Esophagus (tissue), 2 donors: ENCODE data around the gene ADGRG1. TPM values are rescaled to one million over a fixed set of nuclear protein-coding genes. Genes with fewer than 3 reads are reported as not detected.

Experiments used
- H3K27ac ChIP-seq, 2 donors: one replicate each; pipeline ENCODE4 v1.5.1; 2013; ENCODE audit warnings: low read depth in 2 of 2, mild to moderate bottlenecking in 2 of 2, inconsistent platforms in 1 of 2, low read length in 1 of 2, moderate library complexity in 1 of 2
- H3K27me3 ChIP-seq, 2 donors: one replicate each; pipeline ENCODE4 v1.6.1; 2013; ENCODE audit warnings: low read length in 2 of 2, control low read depth in 1 of 2, mild to moderate bottlenecking in 1 of 2; ENCODE audit not compliant: insufficient read depth in 2 of 2, control insufficient read depth in 1 of 2
- H3K36me3 ChIP-seq, 2 donors: one replicate each; pipeline ENCODE4 v1.6.1; 2013; ENCODE audit warnings: low read length in 1 of 2; ENCODE audit not compliant: control insufficient read depth in 2 of 2, insufficient read depth in 2 of 2
- H3K4me1 ChIP-seq, 2 donors: one replicate each; pipeline ENCODE4 v1.6.1; 2013; ENCODE audit warnings: low read length in 1 of 2; ENCODE audit not compliant: control insufficient read depth in 2 of 2, insufficient read depth in 2 of 2
- H3K4me3 ChIP-seq, 2 donors: one replicate each; pipeline ENCODE4 v1.5.1; 2013; ENCODE audit warnings: low read length in 2 of 2, mild to moderate bottlenecking in 2 of 2, low read depth in 1 of 2, moderate library complexity in 1 of 2
- H3K9me3 ChIP-seq, 2 donors: one replicate each; pipeline ENCODE4 v1.6.1; 2013; ENCODE audit warnings: mild to moderate bottlenecking in 2 of 2, low read depth in 1 of 2, low read length in 1 of 2, moderate library complexity in 1 of 2; ENCODE audit not compliant: control insufficient read depth in 2 of 2, insufficient read depth in 1 of 2
- WGBS, 2 donors: extraction: QIAGEN DNeasy Blood & Tissue Kit; methylation state at CpG; one replicate each; pipeline ENCODE4 v1.1.7; 2013; 5-methylcytosine and 5-hydroxymethylcytosine counted together
- polyA plus RNA-seq, 2 donors: library from polyadenylated mRNA; stranded (reverse); fragments of 200-250 nt; gene quantifications; one replicate each; pipeline ENCODE4 v1.2.3, GENCODE V29; 2013
- donor health status: healthy with polysubstance abuse.
- donor health status: Bipolar disorder and iron deficiency.

The ADGRG1 gene
- polyA plus RNA-seq, 2 donors: 30.9 to 31.1 TPM

GRCh38 chr16:57703416-57704010 is 75.1 kb downstream of the ADGRG1 start:
- no peaks in the 10 kb centered on the region for H3K36me3 ChIP-seq
- H3K27me3 ChIP-seq: no peaks in the 10 kb centered on the region
- no peak overlapping the region for H3K27ac ChIP-seq
- no peaks in the 10 kb centered on the region for H3K4me1 ChIP-seq
- H3K9me3 ChIP-seq: no peaks in the 10 kb centered on the region
- WGBS, 2 donors: 82 to 91% methylated on average over 11 of the region's 11 CpGs
- H3K4me3 ChIP-seq: no peak overlapping the region

GRCh38 chr16:57704011-57704904 is 75.8 kb downstream of the ADGRG1 start:
- Histone ChIP-seq H3K9me3 (no peaks in the 10 kb centered on the region), H3K27me3 (no peaks in the 10 kb centered on the region), H3K27ac (no peak overlapping the region), H3K4me3 (no peak overlapping the region), H3K4me1 (no peaks in the 10 kb centered on the region), H3K36me3 (no peaks in the 10 kb centered on the region)
- 58 to 59% methylated on average over 11 of the region's 11 CpGs for WGBS, 2 donors

GRCh38 chr16:57704905-57705852 is 76.7 kb downstream of the ADGRG1 start:
- Histone ChIP-seq H3K4me1 (no peaks in the 10 kb centered on the region), H3K27ac (no peak overlapping the region), H3K4me3 (no peak overlapping the region), H3K36me3 (no peaks in the 10 kb centered on the region), H3K9me3 (no peaks in the 10 kb centered on the region), H3K27me3 (no peaks in the 10 kb centered on the region)
- WGBS, 2 donors: 91 to 100% methylated on average over 4 of the region's 4 CpGs

- WGBS, 2 donors: 93 to 100% methylated on average over 1 of the region's 1 CpG
- Histone ChIP-seq H3K27me3 (no peaks in the 10 kb centered on the region), H3K36me3 (no peaks in the 10 kb centered on the region)
Measured at GRCh38 chr16:57706717-57707116, 78.3 kb downstream of the ADGRG1 start.

GRCh38 chr16:57707331-57707730 is 78.9 kb downstream of the ADGRG1 start:
- Histone ChIP-seq H3K36me3 (no peaks in the 10 kb centered on the region), H3K27me3 (no peaks in the 10 kb centered on the region), H3K27ac (no peak overlapping the region), H3K4me1 (no peaks in the 10 kb centered on the region), H3K9me3 (no peaks in the 10 kb centered on the region), H3K4me3 (no peak overlapping the region)
- WGBS, 2 donors: 86 to 89% methylated on average over 11 of the region's 11 CpGs

More at GRCh38 chr16:57706717-57707116, 78.3 kb downstream of the ADGRG1 start:
- Histone ChIP-seq H3K4me1 (no peaks in the 10 kb centered on the region), H3K9me3 (no peaks in the 10 kb centered on the region), H3K27ac (no peak overlapping the region), H3K4me3 (no peak overlapping the region)

GRCh38 chr16:57708168-57708567 is 79.7 kb downstream of the ADGRG1 start:
- H3K27ac ChIP-seq: no peak overlapping the region
- no peak overlapping the region for H3K4me3 ChIP-seq
- 86 to 97% methylated on average over 3 of the region's 3 CpGs for WGBS, 2 donors
- H3K4me1 ChIP-seq: no peaks in the 10 kb centered on the region
- H3K27me3 ChIP-seq: no peaks in the 10 kb centered on the region
- no peaks in the 10 kb centered on the region for H3K36me3 ChIP-seq
- H3K9me3 ChIP-seq: no peaks in the 10 kb centered on the region

- no peak overlapping the region for H3K27ac ChIP-seq
- H3K27me3 ChIP-seq: no peaks in the 10 kb centered on the region
- no peak overlapping the region for H3K4me3 ChIP-seq
- no peaks in the 10 kb centered on the region for H3K9me3 ChIP-seq
- H3K4me1 ChIP-seq: no peaks in the 10 kb centered on the region
- WGBS, 2 donors: 83 to 94% methylated on average over 3 of the region's 3 CpGs
- no peaks in the 10 kb centered on the region for H3K36me3 ChIP-seq
Measured at GRCh38 chr16:57709663-57710062, 81.2 kb downstream of the ADGRG1 start.

- Histone ChIP-seq H3K9me3 (no peaks in the 10 kb centered on the region), H3K4me1 (no peaks in the 10 kb centered on the region), H3K27ac (no peak overlapping the region), H3K36me3 (no peaks in the 10 kb centered on the region), H3K27me3 (no peaks in the 10 kb centered on the region), H3K4me3 (no peak overlapping the region)
- 85 to 88% methylated on average over 5 of the region's 5 CpGs for WGBS, 2 donors
Measured at GRCh38 chr16:57711346-57711745, 82.9 kb downstream of the ADGRG1 start.

GRCh38 chr16:57711993-57712392 is 83.6 kb downstream of the ADGRG1 start:
- Histone ChIP-seq H3K4me3 (no peak overlapping the region), H3K36me3 (no peaks in the 10 kb centered on the region), H3K27me3 (no peaks in the 10 kb centered on the region), H3K4me1 (no peaks in the 10 kb centered on the region), H3K27ac (no peak overlapping the region), H3K9me3 (no peaks in the 10 kb centered on the region)
- 87 to 95% methylated on average over 3 of the region's 3 CpGs for WGBS, 2 donors
